Liver (tissue), 9 donors: ENCODE results near the gene MT4. TPM values are rescaled to one million over a fixed set of nuclear protein-coding genes. Genes with fewer than 3 reads are reported as not detected.

ENCODE experiments used
- DNase-seq: peaks from one replicate; pipeline ENCODE4 v3.0.0-alpha.2; 2017; ENCODE audit warnings: low spot score
- H3K27ac ChIP-seq, 2 donors: one replicate each; pipeline ENCODE4 v1.7.0; 2013; ENCODE audit warnings: inconsistent platforms in 2 of 2, low read length in 2 of 2, control low read depth in 1 of 2, low read depth in 1 of 2, mild to moderate bottlenecking in 1 of 2
- H3K27me3 ChIP-seq, 4 donors: one replicate each; pipeline versions ENCODE4 v1.6.1 to v1.7.0; 2013; ENCODE audit warnings: low read length in 3 of 4, inconsistent platforms in 1 of 4, mild to moderate bottlenecking in 1 of 4, moderate library complexity in 1 of 4; ENCODE audit not compliant: control insufficient read depth in 4 of 4, insufficient read depth in 4 of 4
- H3K36me3 ChIP-seq, 4 donors: one replicate each; pipeline versions ENCODE4 v1.6.1 to v1.7.0; 2013; ENCODE audit warnings: low read length in 3 of 4, mild to moderate bottlenecking in 3 of 4, low read depth in 1 of 4, moderate library complexity in 1 of 4; ENCODE audit not compliant: control insufficient read depth in 4 of 4, insufficient read depth in 3 of 4
- H3K4me1 ChIP-seq, 4 donors: one replicate each; pipeline versions ENCODE4 v1.6.1 to v1.7.0; 2013; ENCODE audit warnings: low read length in 3 of 4, mild to moderate bottlenecking in 3 of 4, moderate library complexity in 1 of 4; ENCODE audit not compliant: control insufficient read depth in 4 of 4, insufficient read depth in 4 of 4
- H3K4me3 ChIP-seq, 3 donors: one replicate each; pipeline versions ENCODE4 v1.6.1 to v1.7.0; 2013; ENCODE audit warnings: low read length in 3 of 3, control low read depth in 1 of 3, low read depth in 1 of 3, mild to moderate bottlenecking in 1 of 3
- H3K9ac ChIP-seq, 2 donors: one replicate each; pipeline ENCODE4 v1.7.0; 2013; ENCODE audit warnings: low read length in 2 of 2, mild to moderate bottlenecking in 2 of 2, moderate library complexity in 2 of 2, control low read depth in 1 of 2, low read depth in 1 of 2
- H3K9me3 ChIP-seq, 4 donors: one replicate each; pipeline versions ENCODE4 v1.6.1 to v1.7.0; 2013; ENCODE audit warnings: low read length in 3 of 4; ENCODE audit not compliant: control insufficient read depth in 4 of 4
- EGR1 ChIP-seq, 2 donors: IDR thresholded peaks; 2 replicates each; pipeline ENCODE4 v1.6.1; 2016 to 2018; ENCODE audit warnings: antibody characterized with exemption in 2 of 2, low read depth in 2 of 2
- FOXA1 ChIP-seq: IDR thresholded peaks from 2 replicates; pipeline ENCODE4 v1.6.1; 2016; ENCODE audit warnings: antibody characterized with exemption
- FOXA2 ChIP-seq: IDR thresholded peaks from 2 replicates; pipeline ENCODE4 v1.6.1; 2016; ENCODE audit warnings: antibody characterized with exemption
- GABPA ChIP-seq, 2 donors: IDR thresholded peaks in 1 of 2; conservative IDR thresholded peaks in 1 of 2; 2 replicates each; pipeline ENCODE4 v1.6.1; 2016; ENCODE audit warnings: antibody characterized with exemption in 2 of 2, mild to moderate bottlenecking in 1 of 2, moderate library complexity in 1 of 2
- HNF4A ChIP-seq, 2 donors: conservative IDR thresholded peaks; 2 replicates each; pipeline ENCODE4 v1.6.1; 2016; ENCODE audit warnings: antibody characterized with exemption in 2 of 2, mild to moderate bottlenecking in 2 of 2
- HNF4G ChIP-seq: IDR thresholded peaks from 2 replicates; pipeline ENCODE4 v1.6.1; 2016; ENCODE audit warnings: antibody characterized with exemption
- JUND ChIP-seq, 2 donors: IDR thresholded peaks; 2 replicates each; pipeline ENCODE4 v1.6.1; 2016; ENCODE audit warnings: antibody characterized with exemption in 2 of 2
- NR2F2 ChIP-seq: IDR thresholded peaks from 2 replicates; pipeline ENCODE4 v1.6.1; 2016; ENCODE audit warnings: antibody characterized with exemption
- RAD21 ChIP-seq, 2 donors: IDR thresholded peaks; 2 replicates each; pipeline ENCODE4 v1.6.1; 2016; ENCODE audit warnings: antibody characterized with exemption in 2 of 2, mild to moderate bottlenecking in 2 of 2
- RXRA ChIP-seq, 2 donors: IDR thresholded peaks; 2 replicates each; pipeline ENCODE4 v1.6.1; 2017 to 2018; ENCODE audit warnings: antibody characterized with exemption in 2 of 2, mild to moderate bottlenecking in 1 of 2
- SP1 ChIP-seq: IDR thresholded peaks from 2 replicates; pipeline ENCODE4 v1.6.1; 2018; ENCODE audit warnings: antibody characterized with exemption, mild to moderate bottlenecking
- TAF1 ChIP-seq: conservative IDR thresholded peaks from 2 replicates; pipeline ENCODE4 v1.6.1; 2016; ENCODE audit warnings: antibody characterized with exemption, mild to moderate bottlenecking
- YY1 ChIP-seq: IDR thresholded peaks from 2 replicates; pipeline ENCODE4 v1.6.1; 2016; ENCODE audit warnings: antibody characterized with exemption, mild to moderate bottlenecking
- ZBTB33 ChIP-seq: IDR thresholded peaks from 2 replicates; pipeline ENCODE4 v1.6.1; 2016; ENCODE audit warnings: antibody characterized with exemption
- WGBS: extraction: QIAGEN DNeasy Blood & Tissue Kit; methylation state at CpG from one replicate; pipeline ENCODE4 v1.1.7; 2013; 5-methylcytosine and 5-hydroxymethylcytosine counted together
- polyA plus RNA-seq, 2 donors: library from polyadenylated mRNA; stranded (reverse) in 1 of 2; unstranded in 1 of 2; fragments of 200-250 nt in 1 of 2; fragments of >200 nt in 1 of 2; fragmentation: Nextera tagmentation in 1 of 2; extraction: Ambion mirVana in 1 of 2; gene quantifications; one replicate each; pipeline versions ENCODE4 v1.2.1 to v1.2.3, GENCODE V29; 2013 to 2015
- total RNA-seq, 2 donors: library from RNA; depleted of rRNA; stranded (reverse); fragments of >200 nt; gene quantifications; one replicate each; pipeline ENCODE4 v1.2.3, GENCODE V29; 2014
- TF ChIP-seq, protein P1 (sequence below): IDR thresholded peaks from 2 replicates; pipeline ENCODE4 v1.6.1; 2016; ENCODE audit warnings: antibody characterized with exemption, mild to moderate bottlenecking
- TF ChIP-seq, protein P2 (sequence below): IDR thresholded peaks from 2 replicates; pipeline ENCODE4 v1.6.1; 2016; ENCODE audit warnings: antibody characterized with exemption
- TF ChIP-seq, protein P3 (sequence below): fragments of 150-350 bp; IDR thresholded peaks from 2 replicates; pipeline ENCODE4 v1.5.1; 2017; ENCODE audit warnings: improper control_type of control experiment, low read depth, low read length; ENCODE audit not compliant: missing input control
- TF ChIP-seq, protein P4 (sequence below): IDR thresholded peaks from 2 replicates; pipeline ENCODE4 v1.6.1; 2016; ENCODE audit warnings: antibody characterized with exemption
- donor health status: healthy.
- donor health status: healthy.
- donor health status: healthy.
- donor health status: healthy.
- donor health status: healthy.

Gene MT4
- total and polyA plus RNA-seq, 4 donors: not detected

- peak overlapping the region; percentile 98 to 99 for H3K27ac ChIP-seq
- peaks cover 5 to 34% (median 10%) of the 10 kb centered on the region in 4 donors for H3K4me1 ChIP-seq
- no peak for DNase-seq
- 15% methylated on average over 2 of the region's 2 CpGs for WGBS
- peak; percentile 25 for TF ChIP-seq TAF1
- TF ChIP-seq, protein P1, sequence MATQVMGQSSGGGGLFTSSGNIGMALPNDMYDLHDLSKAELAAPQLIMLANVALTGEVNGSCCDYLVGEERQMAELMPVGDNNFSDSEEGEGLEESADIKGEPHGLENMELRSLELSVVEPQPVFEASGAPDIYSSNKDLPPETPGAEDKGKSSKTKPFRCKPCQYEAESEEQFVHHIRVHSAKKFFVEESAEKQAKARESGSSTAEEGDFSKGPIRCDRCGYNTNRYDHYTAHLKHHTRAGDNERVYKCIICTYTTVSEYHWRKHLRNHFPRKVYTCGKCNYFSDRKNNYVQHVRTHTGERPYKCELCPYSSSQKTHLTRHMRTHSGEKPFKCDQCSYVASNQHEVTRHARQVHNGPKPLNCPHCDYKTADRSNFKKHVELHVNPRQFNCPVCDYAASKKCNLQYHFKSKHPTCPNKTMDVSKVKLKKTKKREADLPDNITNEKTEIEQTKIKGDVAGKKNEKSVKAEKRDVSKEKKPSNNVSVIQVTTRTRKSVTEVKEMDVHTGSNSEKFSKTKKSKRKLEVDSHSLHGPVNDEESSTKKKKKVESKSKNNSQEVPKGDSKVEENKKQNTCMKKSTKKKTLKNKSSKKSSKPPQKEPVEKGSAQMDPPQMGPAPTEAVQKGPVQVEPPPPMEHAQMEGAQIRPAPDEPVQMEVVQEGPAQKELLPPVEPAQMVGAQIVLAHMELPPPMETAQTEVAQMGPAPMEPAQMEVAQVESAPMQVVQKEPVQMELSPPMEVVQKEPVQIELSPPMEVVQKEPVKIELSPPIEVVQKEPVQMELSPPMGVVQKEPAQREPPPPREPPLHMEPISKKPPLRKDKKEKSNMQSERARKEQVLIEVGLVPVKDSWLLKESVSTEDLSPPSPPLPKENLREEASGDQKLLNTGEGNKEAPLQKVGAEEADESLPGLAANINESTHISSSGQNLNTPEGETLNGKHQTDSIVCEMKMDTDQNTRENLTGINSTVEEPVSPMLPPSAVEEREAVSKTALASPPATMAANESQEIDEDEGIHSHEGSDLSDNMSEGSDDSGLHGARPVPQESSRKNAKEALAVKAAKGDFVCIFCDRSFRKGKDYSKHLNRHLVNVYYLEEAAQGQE: peak; percentile 52
- peak; percentile 64 for TF ChIP-seq FOXA2
- TF ChIP-seq HNF4G: peak; percentile 57
- TF ChIP-seq JUND (IDR thresholded peaks at IDR 0.05): peak in 1 of 2 donors; percentile 38
- TF ChIP-seq EGR1 (IDR thresholded peaks at IDR 0.05; ENCODE audit: low read depth in 2 of 2): no peak
- TF ChIP-seq RAD21 (IDR thresholded peaks at IDR 0.05): peak; percentile 23 to 27
- TF ChIP-seq HNF4A (conservative IDR thresholded peaks at IDR 0.05): peak; percentile 72 to 76
- TF ChIP-seq, protein P2, sequence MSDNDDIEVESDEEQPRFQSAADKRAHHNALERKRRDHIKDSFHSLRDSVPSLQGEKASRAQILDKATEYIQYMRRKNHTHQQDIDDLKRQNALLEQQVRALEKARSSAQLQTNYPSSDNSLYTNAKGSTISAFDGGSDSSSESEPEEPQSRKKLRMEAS: peak; percentile 38
- TF ChIP-seq YY1: no peak
- peak; percentile 32 to 39 for TF ChIP-seq GABPA (IDR thresholded peaks at IDR 0.05 in 1 of 2, conservative IDR thresholded peaks at IDR 0.05 in 1 of 2)
- peak; percentile 79 for TF ChIP-seq NR2F2
- no peak for TF ChIP-seq FOXA1
- peak; percentile 70 for TF ChIP-seq SP1
- peak; percentile 90 to 94 for TF ChIP-seq RXRA (IDR thresholded peaks at IDR 0.05)
- TF ChIP-seq, protein P3, sequence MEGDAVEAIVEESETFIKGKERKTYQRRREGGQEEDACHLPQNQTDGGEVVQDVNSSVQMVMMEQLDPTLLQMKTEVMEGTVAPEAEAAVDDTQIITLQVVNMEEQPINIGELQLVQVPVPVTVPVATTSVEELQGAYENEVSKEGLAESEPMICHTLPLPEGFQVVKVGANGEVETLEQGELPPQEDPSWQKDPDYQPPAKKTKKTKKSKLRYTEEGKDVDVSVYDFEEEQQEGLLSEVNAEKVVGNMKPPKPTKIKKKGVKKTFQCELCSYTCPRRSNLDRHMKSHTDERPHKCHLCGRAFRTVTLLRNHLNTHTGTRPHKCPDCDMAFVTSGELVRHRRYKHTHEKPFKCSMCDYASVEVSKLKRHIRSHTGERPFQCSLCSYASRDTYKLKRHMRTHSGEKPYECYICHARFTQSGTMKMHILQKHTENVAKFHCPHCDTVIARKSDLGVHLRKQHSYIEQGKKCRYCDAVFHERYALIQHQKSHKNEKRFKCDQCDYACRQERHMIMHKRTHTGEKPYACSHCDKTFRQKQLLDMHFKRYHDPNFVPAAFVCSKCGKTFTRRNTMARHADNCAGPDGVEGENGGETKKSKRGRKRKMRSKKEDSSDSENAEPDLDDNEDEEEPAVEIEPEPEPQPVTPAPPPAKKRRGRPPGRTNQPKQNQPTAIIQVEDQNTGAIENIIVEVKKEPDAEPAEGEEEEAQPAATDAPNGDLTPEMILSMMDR: no peak
- TF ChIP-seq ZBTB33: no peak
- TF ChIP-seq, protein P4, sequence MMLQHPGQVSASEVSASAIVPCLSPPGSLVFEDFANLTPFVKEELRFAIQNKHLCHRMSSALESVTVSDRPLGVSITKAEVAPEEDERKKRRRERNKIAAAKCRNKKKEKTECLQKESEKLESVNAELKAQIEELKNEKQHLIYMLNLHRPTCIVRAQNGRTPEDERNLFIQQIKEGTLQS: peak; percentile 56
- peak overlapping the region; percentile 68 to 90 (median 88) for H3K4me3 ChIP-seq
- H3K9ac ChIP-seq: peak overlapping the region; percentile 84 to 98
- no peaks in the 10 kb centered on the region for H3K36me3 ChIP-seq
- no peaks in the 10 kb centered on the region for H3K9me3 ChIP-seq
- no peaks in the 10 kb centered on the region for H3K27me3 ChIP-seq
These were observed 45.8 kb downstream of the MT4 start for GRCh38 chr16:56610609-56611111.
